HG02588 (cell line): ENCODE results near the gene STOX2.

Experiments
- ATAC-seq: cut with Tn5 transposase; IDR thresholded peaks from one replicate; pipeline ENCODE4 v1.9.1; 2021; ENCODE audit warnings: mild to moderate bottlenecking, moderate library complexity; ENCODE audit not compliant: unreplicated experiment

The STOX2 gene

GRCh38 chr4:184067931-184068554 is 162.9 kb downstream of the STOX2 start:
- no peak for ATAC-seq
